HG03175 (cell line): Measurements from ENCODE around the gene HEXIM1.

Experiments used
- ATAC-seq: cut with Tn5 transposase; IDR thresholded peaks from one replicate; pipeline ENCODE4 v1.9.1; 2021; ENCODE audit warnings: mild to moderate bottlenecking, moderate library complexity; ENCODE audit not compliant: unreplicated experiment

Gene HEXIM1

DNA sequence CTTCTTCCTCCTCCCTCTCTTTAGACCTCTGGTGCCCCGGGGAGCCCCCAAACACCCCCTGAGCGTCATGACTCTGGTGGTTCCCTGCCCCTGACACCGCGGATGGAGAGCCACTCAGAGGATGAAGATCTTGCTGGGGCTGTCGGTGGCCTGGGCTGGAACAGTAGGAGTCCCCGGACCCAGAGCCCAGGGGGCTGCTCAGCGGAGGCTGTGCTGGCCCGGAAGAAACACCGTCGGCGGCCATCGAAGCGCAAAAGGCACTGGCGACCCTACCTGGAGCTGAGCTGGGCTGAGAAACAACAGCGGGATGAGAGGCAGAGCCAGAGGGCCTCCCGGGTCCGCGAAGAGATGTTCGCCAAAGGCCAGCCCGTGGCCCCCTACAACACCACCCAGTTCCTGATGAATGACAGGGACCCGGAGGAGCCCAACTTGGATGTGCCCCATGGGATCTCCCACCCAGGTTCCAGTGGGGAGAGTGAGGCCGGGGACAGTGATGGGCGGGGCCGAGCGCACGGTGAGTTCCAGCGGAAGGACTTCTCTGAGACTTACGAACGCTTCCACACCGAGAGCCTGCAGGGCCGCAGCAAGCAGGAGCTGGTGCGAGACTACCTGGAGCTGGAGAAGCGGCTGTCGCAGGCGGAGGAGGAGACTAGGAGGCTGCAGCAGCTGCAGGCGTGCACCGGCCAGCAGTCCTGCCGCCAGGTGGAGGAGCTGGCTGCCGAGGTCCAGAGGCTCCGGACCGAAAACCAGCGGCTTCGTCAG is 20.9 kb downstream of the HEXIM1 start:
- no peak for ATAC-seq

- ATAC-seq, result no peak
These were observed 22.1 kb downstream of the HEXIM1 start for GRCh38 chr17:45170280-45170930.

DNA sequence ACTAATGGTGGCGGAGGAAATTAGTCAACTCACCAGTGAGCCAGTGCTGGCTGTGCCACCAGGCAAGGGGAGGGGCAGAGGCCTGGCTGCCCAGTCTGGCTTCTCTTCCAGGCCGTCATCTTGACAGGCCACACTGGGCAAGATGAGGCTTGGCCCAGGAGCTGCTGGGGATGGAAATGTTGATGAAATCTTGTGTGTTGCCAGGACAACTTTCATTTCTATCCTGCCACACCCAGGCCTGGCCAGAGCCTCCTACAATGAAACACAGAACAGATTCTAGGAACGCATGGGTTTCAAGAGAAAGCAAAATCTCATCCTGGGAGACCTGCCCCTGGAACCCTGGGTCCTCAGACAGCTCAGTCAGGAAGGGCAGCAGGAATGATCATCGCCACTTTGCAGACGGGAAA is 22.7 kb downstream of the HEXIM1 start:
- no peak for ATAC-seq

GRCh38 chr17:45171338-45172231 is 23.3 kb downstream of the HEXIM1 start:
- no peak for ATAC-seq

- no peak for ATAC-seq
These were observed 23.9 kb downstream of the HEXIM1 start for GRCh38 chr17:45172232-45172540.

- no peak for ATAC-seq
These were observed 24.4 kb downstream of the HEXIM1 start for GRCh38 chr17:45172541-45173286.

DNA sequence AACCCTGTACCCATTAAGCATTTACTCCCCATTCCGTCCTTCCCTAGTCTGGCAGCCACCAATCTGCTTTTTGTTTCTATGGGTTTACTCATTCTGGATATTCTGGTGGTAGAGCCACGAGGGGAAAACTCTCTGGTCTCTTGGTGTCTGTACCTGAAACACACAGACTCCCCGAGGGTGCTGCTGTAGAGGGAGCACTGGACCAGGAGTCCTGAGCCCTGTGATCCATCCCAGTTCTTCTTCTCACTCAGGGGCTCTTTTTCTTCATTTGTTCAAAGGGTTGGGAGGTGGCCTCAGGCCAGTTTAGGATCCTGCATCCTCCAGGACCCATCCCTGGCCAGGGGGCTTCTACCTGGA is 27.5 kb downstream of the HEXIM1 start:
- ATAC-seq, result no peak

- ATAC-seq, result no peak
These were observed 29.3 kb downstream of the HEXIM1 start for GRCh38 chr17:45177563-45177962.

DNA sequence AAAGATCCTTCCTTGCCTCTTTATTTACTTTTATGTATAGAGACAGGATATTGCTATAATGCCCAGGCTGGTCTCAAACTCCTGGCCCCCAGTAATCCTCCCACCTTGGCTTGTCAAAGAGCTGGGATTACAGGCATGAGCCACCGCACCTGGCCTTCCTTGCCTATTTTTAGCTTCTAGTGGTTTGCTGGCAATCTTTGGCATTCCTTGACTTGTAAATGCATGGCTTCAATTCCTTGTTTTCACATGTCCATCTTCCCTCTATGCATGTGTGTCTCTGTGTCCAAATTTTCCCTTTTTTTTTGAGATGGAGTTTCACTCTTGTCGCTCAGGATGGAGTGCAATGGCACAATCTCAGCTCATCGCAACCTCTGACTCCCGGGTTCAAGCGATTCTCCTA is 35.9 kb downstream of the HEXIM1 start:
- no peak for ATAC-seq

- no peak for ATAC-seq
These were observed 38.6 kb downstream of the HEXIM1 start for GRCh38 chr17:45186801-45187354.

DNA sequence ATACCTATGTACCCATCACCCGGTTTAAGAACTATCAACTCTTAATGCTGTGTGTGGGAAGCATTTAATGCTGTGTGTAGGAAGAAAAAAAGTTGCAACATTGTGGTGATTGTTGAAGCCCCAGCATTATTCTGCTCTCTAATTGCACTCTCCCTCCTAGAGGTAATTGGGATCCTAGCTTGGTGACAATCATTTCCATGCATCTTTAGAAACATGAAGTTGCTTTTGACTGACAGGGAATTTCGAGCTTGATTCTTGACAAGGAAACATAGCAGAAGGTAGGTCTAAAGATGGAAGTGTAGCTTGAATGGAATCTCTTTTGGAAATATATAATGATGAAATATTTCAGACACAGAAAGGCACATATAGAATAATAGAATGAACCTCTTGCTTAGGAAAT is 40.7 kb downstream of the HEXIM1 start:
- ATAC-seq, result no peak

DNA sequence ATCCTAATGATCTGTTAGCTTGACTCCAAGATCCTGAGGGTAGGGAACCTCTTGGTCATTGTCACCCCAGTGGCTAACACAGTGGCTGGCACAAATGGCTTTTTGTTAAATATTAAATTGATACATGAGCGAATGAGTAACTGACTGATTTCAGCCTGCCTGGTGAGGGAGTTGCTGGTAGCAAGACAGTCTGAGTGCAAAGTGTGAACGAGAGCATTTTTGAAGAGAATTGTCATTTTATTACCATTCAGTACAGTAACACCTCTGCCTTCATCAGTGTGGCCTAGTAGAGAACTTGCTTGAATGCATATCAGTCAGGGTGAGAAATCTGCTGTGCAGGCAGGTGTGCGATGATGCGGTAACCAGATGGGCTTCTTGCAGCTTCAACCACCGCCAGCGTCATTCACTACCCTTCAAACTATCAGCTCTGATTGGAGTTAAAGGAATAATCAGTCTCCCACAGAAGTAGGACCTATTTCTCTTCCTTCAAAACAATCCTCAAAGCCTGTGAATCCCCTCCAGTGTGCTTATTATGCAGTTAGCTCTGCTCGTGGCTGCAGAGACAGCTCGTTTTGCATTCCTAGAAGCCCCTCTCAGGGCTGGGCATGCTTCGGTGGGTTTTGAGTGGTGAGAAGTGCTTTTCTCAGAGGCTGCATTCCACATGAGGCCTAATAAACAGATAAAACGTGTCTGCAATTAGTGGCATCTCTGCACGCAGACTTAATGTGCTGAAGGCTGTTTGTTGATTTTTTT is 42.4 kb downstream of the HEXIM1 start:
- no peak for ATAC-seq

- ATAC-seq, result no peak
These were observed 47.1 kb downstream of the HEXIM1 start for GRCh38 chr17:45195424-45195823.

GRCh38 chr17:45197108-45197507 is 48.8 kb downstream of the HEXIM1 start:
- ATAC-seq, result no peak

GRCh38 chr17:45197555-45198334 is 49.5 kb downstream of the HEXIM1 start:
- ATAC-seq, result peak; percentile 85

DNA sequence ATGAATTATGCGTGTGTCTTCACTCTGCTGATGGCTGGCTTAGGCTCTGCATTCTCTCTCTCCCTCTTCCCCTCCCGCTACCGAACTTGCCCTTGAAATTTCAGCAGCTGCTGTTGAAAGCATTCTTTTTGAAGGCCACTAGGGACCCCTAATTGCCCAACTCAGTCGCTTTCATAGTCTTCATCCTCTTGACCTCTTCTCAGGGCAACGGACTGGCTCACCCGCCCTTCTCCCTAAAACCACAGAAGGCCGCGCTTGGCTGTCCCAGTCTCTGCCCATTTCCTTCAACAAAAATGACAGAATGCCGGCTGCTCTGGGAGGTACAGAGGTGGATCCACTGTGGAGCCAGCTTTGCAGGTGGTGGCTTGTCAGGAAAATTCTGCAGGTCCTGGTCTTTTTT is 52.4 kb downstream of the HEXIM1 start:
- no peak for ATAC-seq

DNA sequence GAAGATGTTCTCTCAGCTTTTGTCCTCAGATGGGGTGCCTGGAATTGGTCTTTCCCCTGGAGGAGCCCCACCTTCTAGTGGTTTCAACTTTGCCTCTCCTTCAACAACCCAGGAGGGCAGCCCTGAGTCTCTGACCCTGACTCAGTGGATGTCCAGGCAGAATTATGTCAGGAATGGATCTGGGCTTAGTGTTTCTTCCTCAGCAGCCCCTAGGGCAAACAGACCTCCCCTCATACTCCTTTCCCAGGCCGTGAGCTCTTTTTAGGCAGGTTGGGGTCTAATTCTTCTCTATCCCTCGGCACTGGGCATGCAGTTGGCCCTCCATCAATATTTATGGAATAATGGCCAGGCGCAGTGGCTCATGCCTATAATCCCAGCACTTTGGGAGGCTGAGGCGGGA is 53.2 kb downstream of the HEXIM1 start:
- no peak for ATAC-seq
